ENCODE measurements around the gene KCNK16. TPM values are rescaled to one million over a fixed set of nuclear protein-coding genes. Genes with fewer than 3 reads are reported as not detected.

Gene KCNK16
- total and polyA plus RNA-seq, 2 of the 13 experiments (the other 11 are each of a cell fraction or from before 2014, with no cell fraction given): not detected

GRCh38 chr6:39268721-39269120 lies 53.8 kb downstream of the KCNK16 start:
- no peak overlapping the region for H3K27ac ChIP-seq (ENCODE audit: extremely low read length, insufficient read depth, low read length)
- H3K4me2 ChIP-seq (ENCODE audit: low read depth, low read length): no peak overlapping the region
- no peaks in the 10 kb centered on the region for H3K36me3 ChIP-seq (replicated peaks in 1 of 2; ENCODE audit: control insufficient read depth in 1 of 2, insufficient read depth in 2 of 2, low read length in 2 of 2)
- 21% methylated on average over 3 of the region's 3 CpGs for WGBS (ENCODE audit: low lambda C conversion rate)
- in situ Hi-C loops (cut with HindIII; ENCODE audit: extremely low pct_ligation_motif_present, low pct_unique_long_range_greater_than_20kb) (no loop called here), intact Hi-C loops (cut with micrococcal nuclease; ENCODE audit: unreplicated experiment) (no loop called here)
- no peaks in the 10 kb centered on the region for H3K4me1 ChIP-seq (ENCODE audit: insufficient read depth, low read length)
- H4K20me1 ChIP-seq (ENCODE audit: insufficient read depth, low read length): no peaks in the 10 kb centered on the region
- POLR2A ChIA-PET: no interaction called here
- no peak for TF ChIP-seq ARNT2 (CRISPR knock-in tag; IDR thresholded peaks at IDR 0.05; ENCODE audit: low read depth)
- TF ChIP-seq BRD4 (CRISPR knock-in tag; IDR thresholded peaks at IDR 0.05): no peak
- TF ChIP-seq FOXC1 (CRISPR knock-in tag; IDR thresholded peaks at IDR 0.05; ENCODE audit: borderline replicate concordance): no peak
- no peak for TF ChIP-seq ARID4A (CRISPR knock-in tag; IDR thresholded peaks at IDR 0.05; ENCODE audit: borderline replicate concordance)
- no peak for TF ChIP-seq FOXJ3 (CRISPR knock-in tag; IDR thresholded peaks at IDR 0.05; ENCODE audit: borderline replicate concordance)
- no peak for TF ChIP-seq FOXK2 (IDR thresholded peaks at IDR 0.05)
- no peak for TF ChIP-seq HDAC1 (CRISPR knock-in tag; IDR thresholded peaks at IDR 0.05)
- no peak for TF ChIP-seq ZNF776 (CRISPR knock-in tag; IDR thresholded peaks at IDR 0.05)
- no peak for TF ChIP-seq SRSF1 (optimal IDR thresholded peaks at IDR 0.05; ENCODE audit: low read depth, low read length)
- TF ChIP-seq KDM5A (IDR thresholded peaks at IDR 0.05; ENCODE audit: borderline replicate concordance, low read length): no peak
- TF ChIP-seq BCL6 (CRISPR knock-in tag; IDR thresholded peaks at IDR 0.05): no peak
- no peak overlapping the region for H3K4me3 ChIP-seq (replicated peaks in 1 of 3; ENCODE audit: insufficient read depth in 1 of 3, low read depth in 2 of 3, low read length in 3 of 3)
- no peak overlapping the region for H3K9ac ChIP-seq (ENCODE audit: insufficient read depth, low read depth, low read length)
- no peaks in the 10 kb centered on the region for H3K79me2 ChIP-seq (ENCODE audit: insufficient read depth, low read length)
- CTCF ChIA-PET (ENCODE audit: low intra/inter-chr PET ratio, low total read pairs): no interaction called here
- no peak overlapping the region for H2AFZ ChIP-seq (ENCODE audit: low read length)
- no peaks in the 10 kb centered on the region for H3K9me3 ChIP-seq (ENCODE audit: low read length)
- no peaks in the 10 kb centered on the region for H3K27me3 ChIP-seq (ENCODE audit: control insufficient read depth in 1 of 2, insufficient read depth in 2 of 2, low read length in 2 of 2)
- DNase-seq (ENCODE audit: low spot score): no peak
- no peak for ATAC-seq
- FAIRE-seq: no peak
- BruUV-seq (replicated peaks): no TSS peak

Data from HepG2 (cell line).